22Rv1 (cell line): Measurements from ENCODE around the gene NHERF2.

ENCODE experiments used
- CTCF ChIP-seq: fragments of 450-650 bp; IDR thresholded peaks from 2 replicates; pipeline ENCODE4 v1.5.1; 2017; ENCODE audit warnings: mild to moderate bottlenecking
- ZFX ChIP-seq: fragments of 450-650 bp; IDR thresholded peaks from 2 replicates; pipeline ENCODE4 v1.6.1; 2017; ENCODE audit warnings: antibody characterized with exemption, borderline replicate concordance

GRCh38 chr16:2058420-2058819 is 31.7 kb downstream of the NHERF2 start:
- TF ChIP-seq CTCF (no peak), ZFX (no peak)
